Activated T-helper 9 cell treated with anti-CD3 and anti-CD28 coated beads, Interleukin-2, amount 50 U/mL, for 16 hours (primary cell): ENCODE data around the gene TNNC2.

Experiments used
- DNase-seq: peaks from one replicate; pipeline ENCODE4 v3.0.0-alpha.2; 2020; ENCODE audit warnings: low read depth

The TNNC2 gene

GRCh38 chr20:45781391-45781931 is 45.7 kb downstream of the TNNC2 start:
- DNase-seq, result no peak

DNA sequence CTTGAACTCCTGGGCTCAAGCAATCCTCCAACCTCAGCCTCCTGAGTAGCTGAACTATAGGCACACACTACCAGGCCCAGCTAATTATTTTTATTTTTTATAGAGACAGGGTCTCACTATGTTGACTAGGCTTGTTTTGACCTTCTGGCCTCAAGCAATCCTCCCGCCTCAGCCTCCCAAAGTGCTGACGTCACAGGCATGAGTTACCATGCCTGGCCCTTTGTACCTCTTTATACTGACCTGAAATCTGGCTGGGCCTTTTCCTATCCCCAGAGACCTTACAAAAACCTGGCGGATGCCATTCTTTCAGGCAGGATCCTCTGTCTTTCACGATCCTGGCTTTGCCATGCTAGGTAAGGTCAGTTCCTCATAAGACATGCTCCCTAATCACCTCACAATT is 47.0 kb downstream of the TNNC2 start:
- DNase-seq, result no peak

GRCh38 chr20:45779011-45779915 is 47.8 kb downstream of the TNNC2 start:
- DNase-seq, result no peak

DNA sequence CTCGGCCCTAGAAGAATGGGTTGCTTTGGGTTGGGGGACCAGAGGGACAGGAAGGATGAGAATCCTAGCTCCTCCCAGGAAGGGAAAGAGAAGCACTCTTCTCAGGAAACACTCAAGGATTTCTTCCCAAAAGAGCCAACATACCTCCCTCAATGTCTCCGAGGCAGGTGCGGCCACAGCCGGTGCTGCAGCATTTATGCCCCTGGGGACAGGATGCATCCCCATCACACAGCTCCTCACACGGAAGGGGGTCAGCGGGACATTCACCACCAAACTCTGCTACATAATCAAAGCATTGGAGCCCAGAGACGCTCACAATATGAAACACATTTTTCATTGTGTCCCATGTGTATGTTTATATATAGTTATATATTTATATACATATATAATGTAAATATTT is 50.2 kb downstream of the TNNC2 start:
- DNase-seq, result no peak

- no peak for DNase-seq
These were observed 51.7 kb downstream of the TNNC2 start for GRCh38 chr20:45775411-45775810.

GRCh38 chr20:45774945-45775344 is 52.2 kb downstream of the TNNC2 start:
- no peak for DNase-seq
